ENCODE data around the gene TIAL1. TPM values are rescaled to one million over a fixed set of nuclear protein-coding genes. Genes with fewer than 3 reads are reported as not detected.
A peak's percentile ranks its signal among the peaks of the same experiment; 100 is the strongest.

Gene TIAL1
- total and polyA plus RNA-seq, 5 donors from 2014 or later, result 9.2 to 205 (median 12.4) TPM

DNA sequence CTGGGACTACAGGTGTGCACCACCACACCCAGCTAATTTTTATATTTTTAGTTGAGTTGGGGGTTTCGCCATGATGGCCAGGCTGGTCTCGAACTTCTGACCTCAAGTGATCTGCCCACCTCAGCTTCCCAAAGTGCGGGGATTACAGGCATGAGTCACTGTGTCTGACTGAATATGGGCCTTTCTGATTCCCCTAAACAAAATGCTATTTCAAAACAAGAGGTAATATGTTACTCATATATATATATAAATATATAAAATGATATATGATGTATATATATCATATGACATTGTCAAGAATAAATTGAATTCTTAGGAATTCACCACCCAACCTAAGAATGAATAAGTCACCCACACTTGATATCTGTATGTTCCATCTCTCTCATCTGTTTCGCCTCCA is 12.8 kb upstream of the TIAL1 start:
- Mint-ChIP-seq H3K27me3 (peaks cover 6% of the 10 kb centered on the region), H3K4me1 (peaks cover 0 to 12% (median 5%) of the 10 kb centered on the region in 4 donors), H3K4me3 (no peak overlapping the region), H3K27ac (no peak overlapping the region), H3K9me3 (peaks cover 0 to 4% (median 0%) of the 10 kb centered on the region in 7 donors), H3K36me3 (no peaks in the 10 kb centered on the region)
- Histone ChIP-seq H3K9me3 (ENCODE audit: control insufficient read depth in 2 of 2, low read length in 2 of 2) (no peaks in the 10 kb centered on the region), H3K36me3 (ENCODE audit: control insufficient read depth, insufficient read depth, low read length) (no peaks in the 10 kb centered on the region), H3K27ac (ENCODE audit: insufficient read depth, low read length, poor library complexity, severe bottlenecking) (no peak overlapping the region), H3K27me3 (ENCODE audit: control insufficient read depth, insufficient read depth, low read length) (no peaks in the 10 kb centered on the region), H3K4me1 (ENCODE audit: control insufficient read depth, insufficient read depth, low read length, poor library complexity, severe bottlenecking) (no peaks in the 10 kb centered on the region), H3K4me3 (ENCODE audit: low read depth, low read length) (no peak overlapping the region)
- no peak for ATAC-seq (ENCODE audit: low read depth in 2 of 2)
- no peak for DNase-seq

DNA sequence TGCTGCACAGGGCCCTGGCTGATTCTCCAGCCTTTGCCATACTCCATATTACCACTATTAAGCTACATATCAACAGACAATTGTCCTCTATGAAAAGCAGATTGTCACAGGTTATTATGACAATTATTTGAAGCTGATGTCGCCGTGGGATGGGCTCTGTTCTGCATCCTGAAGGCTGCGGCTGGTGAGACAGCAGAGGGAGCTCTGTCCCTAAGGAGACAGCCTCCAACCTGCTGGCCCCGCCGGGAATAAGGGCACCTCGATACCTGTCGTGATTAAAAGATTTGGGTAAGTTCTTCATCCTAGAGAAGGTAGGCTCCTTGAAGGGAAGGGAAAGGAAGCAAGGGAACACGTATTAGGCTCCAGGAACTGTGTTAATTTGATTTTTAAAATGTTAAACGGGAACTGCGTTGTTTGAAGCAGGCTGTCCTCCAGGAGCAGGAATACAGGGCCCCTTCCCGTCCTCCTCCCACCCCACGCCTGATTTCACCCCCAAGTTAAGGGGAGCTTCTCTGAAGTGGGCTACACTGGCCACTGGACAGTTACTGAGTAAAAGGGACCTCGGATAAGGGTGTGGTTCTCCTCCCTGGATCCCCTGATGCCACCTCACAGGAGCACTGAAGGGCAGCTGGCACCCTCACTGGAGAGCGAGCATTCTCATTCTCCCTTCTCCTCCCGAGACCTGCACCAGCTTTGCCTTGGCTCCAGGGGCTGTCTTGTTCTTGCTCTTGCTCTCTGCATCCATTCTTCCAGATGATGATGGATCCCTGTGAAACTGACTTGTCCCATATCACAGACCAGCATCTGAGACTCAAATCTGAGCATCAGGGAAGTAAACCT is 11.8 kb upstream of the TIAL1 start:
- Histone ChIP-seq H3K27me3 (ENCODE audit: control insufficient read depth, insufficient read depth, low read length) (no peaks in the 10 kb centered on the region), H3K27ac (ENCODE audit: insufficient read depth, low read length, poor library complexity, severe bottlenecking) (no peak overlapping the region), H3K4me1 (ENCODE audit: control insufficient read depth, insufficient read depth, low read length, poor library complexity, severe bottlenecking) (no peaks in the 10 kb centered on the region), H3K36me3 (ENCODE audit: control insufficient read depth, insufficient read depth, low read length) (no peaks in the 10 kb centered on the region), H3K4me3 (ENCODE audit: low read depth, low read length) (no peak overlapping the region), H3K9me3 (ENCODE audit: control insufficient read depth in 2 of 2, low read length in 2 of 2) (no peaks in the 10 kb centered on the region)
- Mint-ChIP-seq H3K9me3 (peaks cover 0 to 2% (median 0%) of the 10 kb centered on the region in 7 donors), H3K36me3 (no peaks in the 10 kb centered on the region), H3K4me3 (peak overlapping the region in 2 of 4 donors; percentile 50 to 59), H3K4me1 (peaks cover 0 to 12% (median 3%) of the 10 kb centered on the region in 4 donors), H3K27ac (peak overlapping the region in 2 of 3 donors; percentile 27 to 39), H3K27me3 (peaks cover 6% of the 10 kb centered on the region)
- peak in 1 of 3 donors; percentile 39 for DNase-seq
- ATAC-seq (ENCODE audit: low read depth in 2 of 2), result peak; percentile 34

DNA sequence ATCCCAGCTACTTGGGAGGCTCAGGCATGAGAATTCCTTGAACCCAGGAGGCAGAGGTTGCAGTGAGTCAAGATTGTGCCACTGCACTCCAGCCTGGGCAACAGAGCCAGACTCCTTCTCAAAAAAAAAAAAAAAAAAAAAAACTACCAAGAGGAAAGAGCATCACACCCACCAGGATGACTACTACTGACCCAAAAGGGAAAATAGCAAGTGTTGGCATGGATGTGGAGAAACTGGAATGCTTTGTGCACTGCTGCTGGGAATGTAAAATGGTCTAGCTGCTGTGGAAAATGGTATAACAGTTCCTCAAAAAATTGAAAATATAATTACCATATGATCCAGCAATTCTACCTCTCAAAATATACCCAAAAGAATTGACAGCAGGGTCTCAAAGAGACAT is 7.7 kb upstream of the TIAL1 start:
- Histone ChIP-seq H3K27me3 (ENCODE audit: control insufficient read depth, insufficient read depth, low read length) (no peaks in the 10 kb centered on the region), H3K36me3 (ENCODE audit: control insufficient read depth, insufficient read depth, low read length) (no peaks in the 10 kb centered on the region), H3K27ac (ENCODE audit: insufficient read depth, low read length, poor library complexity, severe bottlenecking) (no peak overlapping the region), H3K9me3 (ENCODE audit: control insufficient read depth in 2 of 2, low read length in 2 of 2) (no peaks in the 10 kb centered on the region), H3K4me3 (ENCODE audit: low read depth, low read length) (no peak overlapping the region), H3K4me1 (ENCODE audit: control insufficient read depth, insufficient read depth, low read length, poor library complexity, severe bottlenecking) (no peaks in the 10 kb centered on the region)
- H3K4me3 Mint-ChIP-seq, result no peak overlapping the region
- peaks cover 0 to 2% (median 0%) of the 10 kb centered on the region in 7 donors for H3K9me3 Mint-ChIP-seq
- H3K27me3 Mint-ChIP-seq, result no peaks in the 10 kb centered on the region
- no peak overlapping the region for H3K27ac Mint-ChIP-seq
- H3K4me1 Mint-ChIP-seq, result peaks cover 0 to 17% (median 8%) of the 10 kb centered on the region in 4 donors
- no peak for ATAC-seq (ENCODE audit: low read depth in 2 of 2)
- H3K36me3 Mint-ChIP-seq, result no peaks in the 10 kb centered on the region
- no peak for DNase-seq

DNA sequence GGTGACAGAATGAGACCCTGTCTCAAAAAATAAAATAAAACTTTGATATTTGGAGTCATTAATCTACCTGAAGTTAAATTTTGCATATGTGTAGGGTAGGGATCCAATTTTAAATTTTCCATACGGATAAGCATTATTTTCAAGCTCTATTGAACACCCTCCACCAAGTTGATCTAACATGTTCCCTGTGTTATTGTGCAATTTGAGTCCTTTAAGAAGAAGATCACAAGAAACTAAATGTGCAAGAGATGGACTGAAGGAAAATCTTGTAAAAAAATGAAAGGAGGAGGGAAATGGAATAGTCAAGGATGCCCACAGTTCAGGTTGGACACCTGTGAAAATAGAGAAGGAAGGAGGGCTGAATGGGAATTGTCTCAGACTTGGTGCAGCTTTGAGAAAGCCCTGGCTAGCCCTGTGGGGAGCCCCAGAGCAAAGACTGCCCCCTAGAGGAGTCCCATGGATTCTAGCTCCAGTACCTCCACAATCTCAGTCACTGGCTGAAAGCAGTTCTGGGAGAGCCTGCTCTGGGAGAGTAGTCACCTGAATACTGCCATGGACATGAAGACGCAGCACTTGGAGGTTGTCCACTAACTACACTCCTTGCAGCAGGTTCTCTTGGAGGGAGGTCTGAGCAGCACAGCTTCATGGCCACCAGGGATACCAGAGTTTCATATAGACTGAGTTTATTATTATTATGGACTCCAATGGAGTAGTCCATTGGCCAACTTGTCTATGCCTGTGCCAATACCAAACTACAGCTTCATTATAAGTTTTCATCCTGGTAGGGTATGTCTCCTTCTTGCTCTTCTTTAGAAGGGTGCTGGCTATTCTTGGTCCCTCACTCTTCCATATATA is 5.7 kb upstream of the TIAL1 start:
- Histone ChIP-seq H3K4me3 (ENCODE audit: low read depth, low read length) (no peak overlapping the region), H3K36me3 (ENCODE audit: control insufficient read depth, insufficient read depth, low read length) (no peaks in the 10 kb centered on the region), H3K4me1 (ENCODE audit: control insufficient read depth, insufficient read depth, low read length, poor library complexity, severe bottlenecking) (peaks cover 2% of the 10 kb centered on the region), H3K9me3 (ENCODE audit: control insufficient read depth in 2 of 2, low read length in 2 of 2) (no peaks in the 10 kb centered on the region), H3K27ac (ENCODE audit: insufficient read depth, low read length, poor library complexity, severe bottlenecking) (no peak overlapping the region), H3K27me3 (ENCODE audit: control insufficient read depth, insufficient read depth, low read length) (no peaks in the 10 kb centered on the region)
- Mint-ChIP-seq H3K36me3 (no peaks in the 10 kb centered on the region), H3K4me3 (peak overlapping the region in 1 of 4 donors; percentile 32), H3K4me1 (peaks cover 8 to 19% (median 12%) of the 10 kb centered on the region in 4 donors), H3K27ac (peak overlapping the region in 1 of 3 donors; percentile 77), H3K9me3 (peaks cover 0 to 1% (median 0%) of the 10 kb centered on the region in 7 donors), H3K27me3 (no peaks in the 10 kb centered on the region)
- DNase-seq, result peak in 1 of 3 donors; percentile 44
- peak in 1 of 2 donors; percentile 25 for ATAC-seq (ENCODE audit: low read depth in 2 of 2)

DNA sequence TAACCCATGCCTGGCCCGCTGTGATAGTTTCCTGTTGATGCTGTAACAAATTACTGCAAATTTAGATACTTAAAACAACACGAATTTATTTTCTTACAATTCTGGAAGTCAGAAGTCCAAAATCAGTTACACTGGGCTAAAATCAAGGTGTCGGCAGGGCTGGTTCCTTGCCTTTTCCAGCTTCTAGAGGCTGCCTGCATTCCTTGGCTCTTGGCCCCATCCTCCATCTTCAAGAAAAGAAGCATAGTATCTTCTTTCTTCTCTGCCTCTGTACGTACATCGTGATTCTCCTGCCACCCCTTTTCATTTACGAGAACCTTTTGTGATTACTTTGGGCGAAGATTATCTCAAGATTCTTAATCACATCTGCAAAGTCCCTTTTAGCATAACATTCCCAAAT is 1.6 kb upstream of the TIAL1 start:
- Mint-ChIP-seq H3K27me3 (peaks cover 6% of the 10 kb centered on the region), H3K27ac (peak overlapping the region in 1 of 3 donors; percentile 9), H3K9me3 (peaks cover 0 to 1% (median 0%) of the 10 kb centered on the region in 7 donors), H3K4me3 (peak overlapping the region; percentile 2 to 97 (median 68)), H3K36me3 (peaks cover 9% of the 10 kb centered on the region), H3K4me1 (peaks cover 24 to 47% (median 40%) of the 10 kb centered on the region in 4 donors)
- H3K9me3 ChIP-seq (ENCODE audit: control insufficient read depth in 2 of 2, low read length in 2 of 2), result no peaks in the 10 kb centered on the region
- peaks cover 30% of the 10 kb centered on the region for H3K4me1 ChIP-seq (ENCODE audit: control insufficient read depth, insufficient read depth, low read length, poor library complexity, severe bottlenecking)
- ATAC-seq (ENCODE audit: low read depth in 2 of 2) (no peak), DNase-seq (no peak)
- H3K36me3 ChIP-seq (ENCODE audit: control insufficient read depth, insufficient read depth, low read length), result peaks cover 4% of the 10 kb centered on the region
- H3K27ac ChIP-seq (ENCODE audit: insufficient read depth, low read length, poor library complexity, severe bottlenecking), result no peak overlapping the region
- no peak overlapping the region for H3K4me3 ChIP-seq (ENCODE audit: low read depth, low read length)
- H3K27me3 ChIP-seq (ENCODE audit: control insufficient read depth, insufficient read depth, low read length), result no peaks in the 10 kb centered on the region

DNA sequence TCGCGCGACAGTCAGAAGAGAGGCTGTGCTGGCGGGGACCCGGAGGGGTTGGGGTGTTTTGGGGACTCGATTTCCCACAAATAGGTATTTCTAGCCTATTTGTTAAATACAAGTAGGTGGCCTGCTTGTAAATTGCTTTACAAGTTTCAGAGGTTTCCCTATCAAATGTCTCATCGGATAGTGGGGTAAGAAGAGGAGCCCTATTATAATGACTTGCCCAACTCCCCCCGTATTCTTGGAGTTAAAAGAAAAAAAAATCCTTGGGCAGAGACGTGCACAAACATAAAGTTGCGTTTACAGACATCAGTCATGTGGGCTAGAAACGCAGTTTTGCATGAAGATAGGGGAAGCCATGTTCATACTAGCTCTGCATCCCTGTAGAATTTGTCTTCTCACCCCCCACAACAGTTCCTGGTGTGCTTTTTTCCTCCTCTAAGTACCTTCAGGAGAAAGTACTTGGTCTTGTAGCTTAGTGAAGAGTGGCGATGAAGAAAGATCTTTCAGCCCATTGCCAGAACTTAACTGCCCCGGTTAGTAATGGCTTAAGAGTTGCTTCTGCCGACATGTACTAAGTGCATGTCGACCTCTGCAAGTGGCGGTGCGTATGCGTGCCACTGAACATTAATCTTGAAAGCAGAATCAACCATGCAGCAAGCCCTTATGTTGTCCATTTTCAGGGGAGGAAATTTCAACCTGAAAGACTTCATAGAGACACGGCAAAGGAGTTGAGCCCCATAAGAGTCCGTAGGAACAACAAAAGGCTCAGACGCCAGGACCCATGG is 832 bp upstream of the TIAL1 start:
- peaks cover 29 to 51% (median 46%) of the 10 kb centered on the region in 4 donors for H3K4me1 Mint-ChIP-seq
- no peaks in the 10 kb centered on the region for H3K9me3 Mint-ChIP-seq
- Histone ChIP-seq H3K27me3 (ENCODE audit: control insufficient read depth, insufficient read depth, low read length) (no peaks in the 10 kb centered on the region), H3K9me3 (ENCODE audit: control insufficient read depth in 2 of 2, low read length in 2 of 2) (no peaks in the 10 kb centered on the region), H3K4me3 (ENCODE audit: low read depth, low read length) (peak overlapping the region; percentile 84), H3K36me3 (ENCODE audit: control insufficient read depth, insufficient read depth, low read length) (peaks cover 4% of the 10 kb centered on the region), H3K4me1 (ENCODE audit: control insufficient read depth, insufficient read depth, low read length, poor library complexity, severe bottlenecking) (peaks cover 32% of the 10 kb centered on the region), H3K27ac (ENCODE audit: insufficient read depth, low read length, poor library complexity, severe bottlenecking) (peak overlapping the region; percentile 97)
- H3K27me3 Mint-ChIP-seq, result peaks cover 6% of the 10 kb centered on the region
- ATAC-seq (ENCODE audit: low read depth in 2 of 2) (no peak), DNase-seq (no peak)
- H3K4me3 Mint-ChIP-seq, result peak overlapping the region; percentile 97 to 100 (median 100)
- H3K27ac Mint-ChIP-seq, result peak overlapping the region; percentile 92 to 100 (median 99)
- peaks cover 9% of the 10 kb centered on the region for H3K36me3 Mint-ChIP-seq

Measured in CD4-positive, CD25-positive, alpha-beta regulatory T cell (primary cell).